Right renal cortex interstitium (tissue), 3 donors: Measurements from ENCODE around the gene CNKSR3. TPM values are rescaled to one million over a fixed set of nuclear protein-coding genes. Genes with fewer than 3 reads are reported as not detected.
"Not testable (repeated sequence)": the region's sequence is repeated elsewhere in the genome, so short reads cannot be mapped to it uniquely, and the experiment has no call there.

Source experiments
- DNase-seq, 3 donors: peaks; one replicate each; pipeline ENCODE4 v3.0.0-alpha.2; 2013; ENCODE audit warnings: low read depth in 3 of 3, low spot score in 2 of 3
- polyA plus RNA-seq, 3 donors: library from polyadenylated mRNA; unstranded; fragments of 120-200 nt; gene quantifications; one replicate each; pipeline ENCODE4 v1.2.1, GENCODE V29; 2013; ENCODE audit not compliant: insufficient read length in 3 of 3

Gene CNKSR3
- 10 to 100 TPM; 58.6 to 62.5 (median 62.1) TPM for polyA plus RNA-seq

GRCh38 chr6:154510144-154510905 is at the start of gene CNKSR3:
Gene CNKSR3, minus strand, starts transcription at chr6:154510685. Its CDS starts 571 bp downstream, at chr6:154510114.
- DNase-seq, result peak; percentile 87 to 97 (median 91)

- no peak for DNase-seq
Observed at GRCh38 chr6:154558984-154559383, 48.5 kb upstream of the CNKSR3 start.

GRCh38 chr6:154558513-154558912 is 48.0 kb upstream of the CNKSR3 start:
- DNase-seq, result no peak

DNA sequence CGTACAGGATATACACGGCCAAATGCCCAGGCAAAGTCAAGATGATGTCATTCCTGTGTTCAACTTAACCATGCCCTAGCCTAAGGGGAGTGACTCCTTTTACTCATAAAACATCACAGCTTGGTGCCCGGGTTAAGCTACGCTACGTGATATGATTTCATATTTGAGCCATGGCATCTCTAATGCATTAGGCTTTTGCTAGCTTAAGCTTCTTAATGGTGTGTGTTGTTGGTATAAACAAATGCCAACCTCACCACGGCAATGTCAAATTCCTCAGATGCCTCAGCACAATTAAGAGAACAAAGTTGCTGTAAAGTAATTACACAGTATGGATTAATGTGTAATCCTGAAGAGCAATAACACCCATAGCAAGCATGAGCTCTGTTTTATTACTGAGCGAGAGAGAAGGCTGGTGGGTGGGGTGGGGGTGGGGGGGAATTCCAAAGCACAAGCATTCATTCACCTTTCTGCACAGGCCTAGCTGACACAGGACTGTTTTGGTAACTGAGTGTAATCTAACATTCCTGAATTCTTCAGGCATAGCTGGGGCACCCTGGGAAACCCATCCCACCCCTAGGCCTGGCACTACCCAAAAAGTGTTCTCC is 44.7 kb upstream of the CNKSR3 start:
- peak in 1 of 3 donors; percentile 59 for DNase-seq

- DNase-seq, result no peak
Observed at GRCh38 chr6:154554491-154554890, 44.0 kb upstream of the CNKSR3 start.

GRCh38 chr6:154550779-154551178 is 40.3 kb upstream of the CNKSR3 start:
- DNase-seq, result no peak

DNA sequence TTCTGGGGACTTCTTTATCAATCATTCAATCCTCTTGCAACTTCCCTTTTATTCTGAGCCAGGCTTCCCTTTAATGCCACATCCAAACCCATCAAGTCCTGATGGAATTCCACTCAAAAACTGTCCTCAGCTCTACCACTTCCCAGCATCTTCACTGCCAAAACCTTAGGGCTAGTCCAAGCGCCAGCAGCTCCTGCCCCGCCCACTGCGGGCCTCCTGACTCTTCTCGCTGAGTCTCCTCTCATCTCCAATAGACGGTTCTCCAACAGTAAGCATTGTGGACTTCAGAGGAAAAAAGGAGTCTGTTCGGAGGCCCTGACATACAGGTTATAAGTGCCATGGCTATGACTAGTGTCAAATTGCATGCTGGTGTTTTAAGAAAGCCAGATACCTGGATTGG is 38.7 kb upstream of the CNKSR3 start:
- no peak for DNase-seq

DNA sequence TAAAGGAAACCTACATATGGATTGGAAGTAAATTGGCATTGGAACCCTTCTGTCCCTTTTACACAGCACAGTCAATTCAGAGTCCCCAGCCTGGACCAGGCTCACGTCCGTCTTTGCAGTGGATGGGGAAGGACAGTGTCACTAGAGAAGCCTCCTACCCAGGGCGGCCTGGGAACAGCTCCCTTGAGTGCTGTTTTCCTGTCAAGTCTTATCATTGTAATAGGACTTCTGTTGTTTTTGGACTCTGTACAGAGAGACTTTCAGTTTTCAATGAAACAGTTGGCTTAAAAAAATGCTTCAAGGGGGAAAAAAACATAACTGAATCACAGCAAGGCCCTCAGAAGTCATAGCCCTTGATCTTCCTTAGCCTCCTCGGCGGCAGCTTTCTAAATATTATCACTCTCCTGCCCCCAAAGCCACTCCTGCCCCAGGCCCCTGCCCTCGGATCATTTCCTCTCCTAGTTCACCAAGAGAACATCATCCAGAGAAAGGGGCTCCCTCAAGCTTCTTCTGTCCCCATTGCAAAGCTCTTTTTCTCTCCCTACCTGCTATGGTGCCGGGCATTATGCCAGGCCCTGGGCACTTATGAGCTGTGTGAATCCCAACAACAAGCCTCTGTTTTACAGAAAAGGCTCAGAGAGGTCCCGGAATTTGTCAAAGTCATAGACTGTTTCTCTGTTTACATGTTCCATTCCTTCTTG is 37.8 kb upstream of the CNKSR3 start:
- DNase-seq, result no peak

DNA sequence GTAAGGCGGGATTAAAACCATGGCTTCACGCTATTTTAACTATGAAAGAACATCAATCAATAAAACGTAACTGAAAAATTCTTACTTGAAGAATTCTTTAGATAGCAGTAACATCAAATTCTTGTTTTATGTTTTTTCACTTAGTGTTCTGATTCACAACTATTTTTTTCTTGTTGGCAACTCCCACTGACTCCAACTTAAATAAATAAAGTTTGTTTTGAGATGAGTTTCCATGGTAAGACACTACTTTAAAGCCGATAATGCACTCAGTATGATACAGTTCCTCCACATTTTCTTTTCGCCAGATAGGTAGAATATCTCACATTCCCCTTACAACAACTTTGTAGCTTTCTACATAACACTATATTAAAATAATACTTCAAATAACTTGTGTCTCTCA is 33.1 kb upstream of the CNKSR3 start:
- DNase-seq, result no peak

GRCh38 chr6:154542747-154543146 is 32.3 kb upstream of the CNKSR3 start:
- DNase-seq, result no peak

- DNase-seq, result not testable (repeated sequence)
Observed at GRCh38 chr6:154541837-154542236, 31.4 kb upstream of the CNKSR3 start.

DNA sequence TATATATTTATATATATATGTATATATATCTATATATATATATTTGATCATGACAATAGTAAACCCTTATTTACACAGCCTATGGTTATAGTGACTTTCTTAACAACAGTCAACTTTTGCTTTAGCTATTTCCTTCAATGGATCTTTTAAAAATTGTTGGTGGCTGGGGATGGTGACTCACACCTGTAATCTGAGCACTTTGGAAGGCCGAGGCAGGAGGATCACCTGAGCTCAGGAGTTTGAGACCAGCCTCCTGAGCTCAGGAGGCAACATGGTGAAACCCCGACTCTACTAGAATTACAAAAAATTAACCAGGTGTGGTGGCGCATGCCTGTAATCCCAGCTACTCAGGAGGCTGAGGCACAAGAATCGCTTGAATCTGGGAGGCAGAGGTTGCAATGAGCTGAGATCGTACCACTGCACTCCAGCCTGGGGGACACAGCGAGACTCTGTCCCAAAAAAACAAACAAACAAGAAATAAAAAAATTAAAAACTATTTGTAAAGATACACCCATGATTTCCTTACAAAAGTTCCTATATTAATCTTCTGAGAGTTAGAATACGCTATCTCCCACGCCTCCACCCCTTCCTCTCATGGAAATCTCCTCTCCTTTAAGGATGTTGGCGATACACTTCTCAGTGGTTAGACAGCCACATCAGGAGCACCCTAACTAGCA is 29.2 kb upstream of the CNKSR3 start:
- no peak for DNase-seq

DNA sequence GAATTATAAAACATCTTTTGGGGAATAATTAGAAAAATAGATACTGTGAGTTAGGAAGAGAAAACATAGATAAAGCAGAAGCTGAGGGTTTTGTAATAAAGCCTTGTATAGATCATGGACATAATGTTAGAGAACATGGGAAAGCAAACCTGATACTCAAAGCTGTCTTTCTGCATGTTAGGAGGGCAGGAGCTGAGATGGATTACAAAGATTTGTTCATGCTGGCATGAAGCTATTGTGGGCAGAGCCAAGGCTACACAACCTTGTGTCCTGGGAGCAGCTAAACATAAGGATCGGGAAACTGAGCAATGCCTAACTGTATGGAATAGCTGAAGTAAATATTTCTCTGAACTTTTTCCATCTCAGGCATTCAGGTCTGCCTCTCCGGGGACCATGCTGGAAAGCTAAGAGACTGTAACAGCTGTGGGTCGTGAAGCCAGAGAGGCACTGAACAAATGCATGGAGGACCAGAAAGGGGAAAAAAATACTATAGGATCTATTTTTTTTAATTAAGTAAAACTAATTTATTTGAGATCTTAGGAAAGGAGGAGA is 28.2 kb upstream of the CNKSR3 start:
- DNase-seq, result no peak

- no peak for DNase-seq
Observed at GRCh38 chr6:154537511-154538325, 27.2 kb upstream of the CNKSR3 start.

DNA sequence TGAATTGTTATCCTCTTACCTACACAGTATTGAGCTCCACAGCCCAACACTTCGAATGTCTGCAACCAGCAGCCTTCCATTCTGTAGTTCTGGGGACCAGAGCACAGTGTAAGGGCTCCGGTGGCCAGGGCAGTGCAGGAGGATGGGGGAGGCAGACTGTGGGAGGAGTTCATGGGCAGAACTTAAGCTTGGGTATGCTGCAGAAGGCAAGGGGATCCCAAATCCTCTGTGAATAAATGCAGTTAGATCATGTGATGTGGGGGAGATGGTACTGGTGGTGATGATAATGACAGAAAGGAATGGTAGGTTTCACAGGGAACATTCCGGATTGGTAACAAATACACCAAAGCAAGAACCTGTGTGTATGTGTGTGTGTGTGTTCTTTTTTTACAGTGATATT is 26.5 kb upstream of the CNKSR3 start:
- no peak for DNase-seq

DNA sequence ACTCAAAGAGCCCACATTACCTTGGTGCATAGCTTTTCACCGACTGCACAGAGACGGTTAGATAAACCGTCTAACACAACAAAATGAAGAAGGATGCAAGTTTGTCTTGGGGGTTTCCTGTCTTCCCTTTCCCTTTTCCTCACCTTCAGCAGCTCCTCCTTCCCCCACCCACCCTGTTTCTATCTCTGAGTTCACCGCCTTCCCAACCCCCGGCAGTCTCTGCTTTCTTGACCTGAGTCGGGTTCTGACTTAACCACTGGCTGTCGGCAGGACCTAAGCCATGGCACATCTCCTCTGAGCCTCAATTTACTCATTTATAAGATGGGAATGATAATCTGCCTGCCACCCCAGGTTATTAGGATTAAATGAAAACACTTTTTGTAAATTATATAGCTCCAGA is 25.8 kb upstream of the CNKSR3 start:
- no peak for DNase-seq

- no peak for DNase-seq
Observed at GRCh38 chr6:154535851-154536250, 25.4 kb upstream of the CNKSR3 start.

GRCh38 chr6:154535147-154535546 is 24.7 kb upstream of the CNKSR3 start:
- DNase-seq, result no peak

GRCh38 chr6:154534531-154534930 is 24.0 kb upstream of the CNKSR3 start:
- DNase-seq, result no peak

- DNase-seq, result no peak
Observed at GRCh38 chr6:154532426-154532825, 21.9 kb upstream of the CNKSR3 start.
